ENCODE results near the gene SKIC2. TPM values are rescaled to one million over a fixed set of nuclear protein-coding genes. Genes with fewer than 3 reads are reported as not detected.
"Not testable (repeated sequence)": the region's sequence is repeated elsewhere in the genome, so short reads cannot be mapped to it uniquely, and the experiment has no call there.

The SKIC2 gene
- total RNA-seq, 1 donor from 2014 or later, result 49.1 TPM

- Histone ChIP-seq H3K27me3 (ENCODE audit: control insufficient read depth, insufficient read depth, low read length) (peaks cover 6% of the 10 kb centered on the region), H3K4me3 (ENCODE audit: low read depth, low read length) (no peak overlapping the region), H3K36me3 (ENCODE audit: control insufficient read depth, insufficient read depth, low read length) (no peaks in the 10 kb centered on the region)
- no peak for DNase-seq (ENCODE audit: low read depth)
- TF ChIP-seq CTCF (IDR thresholded peaks at IDR 0.05; ENCODE audit: insufficient read depth, low read length, poor library complexity, severe bottlenecking), result no peak
Observed at GRCh38 chr6:31927863-31928671, 30.9 kb upstream of the SKIC2 start.

- Histone ChIP-seq H3K36me3 (ENCODE audit: control insufficient read depth, insufficient read depth, low read length) (no peaks in the 10 kb centered on the region), H3K4me3 (ENCODE audit: low read depth, low read length) (no peak overlapping the region), H3K27me3 (ENCODE audit: control insufficient read depth, insufficient read depth, low read length) (peaks cover 7% of the 10 kb centered on the region)
- TF ChIP-seq CTCF (IDR thresholded peaks at IDR 0.05; ENCODE audit: insufficient read depth, low read length, poor library complexity, severe bottlenecking), result no peak
- DNase-seq (ENCODE audit: low read depth), result no peak
Observed at GRCh38 chr6:31928672-31928939, 30.4 kb upstream of the SKIC2 start.

GRCh38 chr6:31930962-31931361 lies 28.0 kb upstream of the SKIC2 start:
- H3K36me3 ChIP-seq (ENCODE audit: control insufficient read depth, insufficient read depth, low read length), result no peaks in the 10 kb centered on the region
- peaks cover 7% of the 10 kb centered on the region for H3K27me3 ChIP-seq (ENCODE audit: control insufficient read depth, insufficient read depth, low read length)
- DNase-seq (ENCODE audit: low read depth), result no peak
- no peak overlapping the region for H3K4me3 ChIP-seq (ENCODE audit: low read depth, low read length)
- no peak for TF ChIP-seq CTCF (IDR thresholded peaks at IDR 0.05; ENCODE audit: insufficient read depth, low read length, poor library complexity, severe bottlenecking)

DNA sequence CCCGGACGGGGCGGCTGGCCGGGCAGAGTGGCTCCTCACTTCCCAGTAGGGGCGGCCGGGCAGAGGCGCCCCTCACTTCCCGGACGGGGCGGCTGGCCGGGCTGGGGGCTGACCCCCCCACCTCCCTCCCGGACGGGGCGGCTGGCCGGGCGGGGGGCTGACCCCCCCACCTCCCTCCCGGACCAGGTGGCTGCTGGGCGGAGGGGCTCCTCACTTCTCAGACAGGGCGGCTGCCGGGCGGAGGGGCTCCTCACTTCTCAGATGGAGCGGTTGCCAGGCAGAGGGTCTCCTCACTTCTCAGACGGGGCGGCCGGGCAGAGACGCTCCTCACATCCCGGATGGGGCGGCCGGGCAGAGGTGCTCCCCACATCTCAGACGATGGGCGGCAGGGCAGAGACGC lies 26.8 kb upstream of the SKIC2 start:
- H3K36me3 ChIP-seq (ENCODE audit: control insufficient read depth, insufficient read depth, low read length); H3K27me3 ChIP-seq (ENCODE audit: control insufficient read depth, insufficient read depth, low read length); H3K4me3 ChIP-seq (ENCODE audit: low read depth, low read length); DNase-seq (ENCODE audit: low read depth): not testable (repeated sequence)

DNA sequence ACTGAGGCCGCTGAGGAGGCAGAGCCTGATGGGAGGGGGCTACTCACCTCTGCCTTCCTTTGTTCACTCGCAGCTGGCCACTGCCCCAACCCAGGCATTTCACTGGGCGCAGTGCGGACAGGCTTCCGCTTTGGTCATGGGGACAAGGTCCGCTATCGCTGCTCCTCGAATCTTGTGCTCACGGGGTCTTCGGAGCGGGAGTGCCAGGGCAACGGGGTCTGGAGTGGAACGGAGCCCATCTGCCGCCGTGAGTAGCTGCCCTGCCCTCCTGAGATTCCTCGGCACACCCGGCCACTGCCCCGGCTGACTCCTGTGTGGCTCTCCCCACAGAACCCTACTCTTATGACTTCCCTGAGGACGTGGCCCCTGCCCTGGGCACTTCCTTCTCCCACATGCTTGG lies 25.4 kb upstream of the SKIC2 start:
- no peak for TF ChIP-seq CTCF (IDR thresholded peaks at IDR 0.05; ENCODE audit: insufficient read depth, low read length, poor library complexity, severe bottlenecking)
- Histone ChIP-seq H3K36me3 (ENCODE audit: control insufficient read depth, insufficient read depth, low read length) (no peaks in the 10 kb centered on the region), H3K27me3 (ENCODE audit: control insufficient read depth, insufficient read depth, low read length) (peaks cover 2% of the 10 kb centered on the region), H3K4me3 (ENCODE audit: low read depth, low read length) (no peak overlapping the region)
- no peak for DNase-seq (ENCODE audit: low read depth)

DNA sequence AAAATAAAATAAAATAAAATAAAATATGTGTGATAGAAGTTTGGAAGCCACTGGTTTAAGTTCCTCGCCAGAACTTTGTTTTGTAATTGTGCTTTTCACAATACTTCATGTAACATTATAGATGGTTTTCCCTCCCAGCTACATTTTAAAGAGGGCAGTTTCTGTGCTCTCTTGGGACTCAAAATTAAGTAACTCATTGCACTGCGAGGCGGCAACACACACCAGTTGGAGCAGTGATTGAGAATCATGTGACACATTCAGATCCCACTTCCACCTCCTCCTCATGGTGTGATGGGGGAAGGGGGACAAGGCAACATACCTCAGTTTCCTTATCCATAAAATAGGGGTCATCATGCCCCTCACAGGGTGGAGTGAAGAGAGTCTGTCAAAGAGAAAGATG lies 24.0 kb upstream of the SKIC2 start:
- no peak for TF ChIP-seq CTCF (IDR thresholded peaks at IDR 0.05; ENCODE audit: insufficient read depth, low read length, poor library complexity, severe bottlenecking)
- H3K27me3 ChIP-seq (ENCODE audit: control insufficient read depth, insufficient read depth, low read length), result peaks cover 2% of the 10 kb centered on the region
- no peaks in the 10 kb centered on the region for H3K36me3 ChIP-seq (ENCODE audit: control insufficient read depth, insufficient read depth, low read length)
- DNase-seq (ENCODE audit: low read depth), result no peak
- H3K4me3 ChIP-seq (ENCODE audit: low read depth, low read length), result no peak overlapping the region
